ENCODE measurements around the gene JPT1.
A peak's percentile ranks its signal among the peaks of the same experiment; 100 is the strongest.

The JPT1 gene

GRCh38 chr17:75098861-75099260 is 55.5 kb downstream of the JPT1 start:
- TF ChIP-seq, protein P1, sequence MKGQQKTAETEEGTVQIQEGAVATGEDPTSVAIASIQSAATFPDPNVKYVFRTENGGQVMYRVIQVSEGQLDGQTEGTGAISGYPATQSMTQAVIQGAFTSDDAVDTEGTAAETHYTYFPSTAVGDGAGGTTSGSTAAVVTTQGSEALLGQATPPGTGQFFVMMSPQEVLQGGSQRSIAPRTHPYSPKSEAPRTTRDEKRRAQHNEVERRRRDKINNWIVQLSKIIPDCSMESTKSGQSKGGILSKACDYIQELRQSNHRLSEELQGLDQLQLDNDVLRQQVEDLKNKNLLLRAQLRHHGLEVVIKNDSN (IDR thresholded peaks at IDR 0.05), result no peak
- no peak for TF ChIP-seq EGR1 (IDR thresholded peaks at IDR 0.05)
- TF ChIP-seq TAF1 (IDR thresholded peaks at IDR 0.05; ENCODE audit: low read depth), result no peak
- no peak for TF ChIP-seq NFIC (IDR thresholded peaks at IDR 0.05)
- TF ChIP-seq TCF12 (IDR thresholded peaks at IDR 0.05; ENCODE audit: low read depth), result no peak
- TF ChIP-seq, protein P2, sequence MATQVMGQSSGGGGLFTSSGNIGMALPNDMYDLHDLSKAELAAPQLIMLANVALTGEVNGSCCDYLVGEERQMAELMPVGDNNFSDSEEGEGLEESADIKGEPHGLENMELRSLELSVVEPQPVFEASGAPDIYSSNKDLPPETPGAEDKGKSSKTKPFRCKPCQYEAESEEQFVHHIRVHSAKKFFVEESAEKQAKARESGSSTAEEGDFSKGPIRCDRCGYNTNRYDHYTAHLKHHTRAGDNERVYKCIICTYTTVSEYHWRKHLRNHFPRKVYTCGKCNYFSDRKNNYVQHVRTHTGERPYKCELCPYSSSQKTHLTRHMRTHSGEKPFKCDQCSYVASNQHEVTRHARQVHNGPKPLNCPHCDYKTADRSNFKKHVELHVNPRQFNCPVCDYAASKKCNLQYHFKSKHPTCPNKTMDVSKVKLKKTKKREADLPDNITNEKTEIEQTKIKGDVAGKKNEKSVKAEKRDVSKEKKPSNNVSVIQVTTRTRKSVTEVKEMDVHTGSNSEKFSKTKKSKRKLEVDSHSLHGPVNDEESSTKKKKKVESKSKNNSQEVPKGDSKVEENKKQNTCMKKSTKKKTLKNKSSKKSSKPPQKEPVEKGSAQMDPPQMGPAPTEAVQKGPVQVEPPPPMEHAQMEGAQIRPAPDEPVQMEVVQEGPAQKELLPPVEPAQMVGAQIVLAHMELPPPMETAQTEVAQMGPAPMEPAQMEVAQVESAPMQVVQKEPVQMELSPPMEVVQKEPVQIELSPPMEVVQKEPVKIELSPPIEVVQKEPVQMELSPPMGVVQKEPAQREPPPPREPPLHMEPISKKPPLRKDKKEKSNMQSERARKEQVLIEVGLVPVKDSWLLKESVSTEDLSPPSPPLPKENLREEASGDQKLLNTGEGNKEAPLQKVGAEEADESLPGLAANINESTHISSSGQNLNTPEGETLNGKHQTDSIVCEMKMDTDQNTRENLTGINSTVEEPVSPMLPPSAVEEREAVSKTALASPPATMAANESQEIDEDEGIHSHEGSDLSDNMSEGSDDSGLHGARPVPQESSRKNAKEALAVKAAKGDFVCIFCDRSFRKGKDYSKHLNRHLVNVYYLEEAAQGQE (IDR thresholded peaks at IDR 0.05; ENCODE audit: low read depth), result no peak
- TF ChIP-seq EP300 (IDR thresholded peaks at IDR 0.05; ENCODE audit: borderline replicate concordance), result no peak
- TF ChIP-seq ZBTB7A (IDR thresholded peaks at IDR 0.05; ENCODE audit: low read depth), result no peak
- no peak for TF ChIP-seq CEBPB (IDR thresholded peaks at IDR 0.05)
- no peak for TF ChIP-seq TEAD4 (IDR thresholded peaks at IDR 0.05)
- no peak for TF ChIP-seq MAX (IDR thresholded peaks at IDR 0.05)
- TF ChIP-seq RAD21 (IDR thresholded peaks at IDR 0.05; ENCODE audit: low read depth), result no peak
- no peak for TF ChIP-seq YY1 (IDR thresholded peaks at IDR 0.05; ENCODE audit: low read depth)
- TF ChIP-seq CREB1 (IDR thresholded peaks at IDR 0.05; ENCODE audit: low read depth), result no peak
- no peak for TF ChIP-seq FOXM1 (IDR thresholded peaks at IDR 0.05; ENCODE audit: borderline replicate concordance, low read depth)

GRCh38 chr17:75097865-75098264 is 56.4 kb downstream of the JPT1 start:
- TF ChIP-seq ZBTB7A (IDR thresholded peaks at IDR 0.05; ENCODE audit: low read depth) (no peak), CREB1 (IDR thresholded peaks at IDR 0.05; ENCODE audit: low read depth) (no peak), CEBPB (IDR thresholded peaks at IDR 0.05) (no peak), EP300 (IDR thresholded peaks at IDR 0.05; ENCODE audit: borderline replicate concordance) (no peak), YY1 (IDR thresholded peaks at IDR 0.05; ENCODE audit: low read depth) (no peak), TEAD4 (IDR thresholded peaks at IDR 0.05) (no peak), NFIC (IDR thresholded peaks at IDR 0.05) (no peak), TCF12 (IDR thresholded peaks at IDR 0.05; ENCODE audit: low read depth) (no peak), MAX (IDR thresholded peaks at IDR 0.05) (no peak)
- TF ChIP-seq, protein P1 (IDR thresholded peaks at IDR 0.05), result no peak
- TF ChIP-seq, protein P2 (IDR thresholded peaks at IDR 0.05; ENCODE audit: low read depth), result no peak

- TF ChIP-seq, protein P1 (IDR thresholded peaks at IDR 0.05), result peak; percentile 35
- TF ChIP-seq FOXM1 (IDR thresholded peaks at IDR 0.05; ENCODE audit: borderline replicate concordance, low read depth), result no peak; the same call in 1 of the 2 replicates
- peak; percentile 87 for TF ChIP-seq MAX (IDR thresholded peaks at IDR 0.05)
- TF ChIP-seq TEAD4 (IDR thresholded peaks at IDR 0.05), result peak; percentile 99
- 0 out of 2 replicates have a peak, but pooled peaks have one; percentile 23 for TF ChIP-seq EGR1 (IDR thresholded peaks at IDR 0.05)
- no peak for TF ChIP-seq YY1 (IDR thresholded peaks at IDR 0.05; ENCODE audit: low read depth)
- TF ChIP-seq ZBTB7A (IDR thresholded peaks at IDR 0.05; ENCODE audit: low read depth), result no peak
- peak; percentile 94 for TF ChIP-seq TCF12 (IDR thresholded peaks at IDR 0.05; ENCODE audit: low read depth)
- TF ChIP-seq CEBPB (IDR thresholded peaks at IDR 0.05), result peak; percentile 30; the same call in 1 of the 2 replicates
- TF ChIP-seq CREB1 (IDR thresholded peaks at IDR 0.05; ENCODE audit: low read depth), result no peak
- peak; percentile 58 for TF ChIP-seq RAD21 (IDR thresholded peaks at IDR 0.05; ENCODE audit: low read depth)
- TF ChIP-seq, protein P2 (IDR thresholded peaks at IDR 0.05; ENCODE audit: low read depth), result no peak
- peak; percentile 42; the same call in 1 of the 2 replicates for TF ChIP-seq TAF1 (IDR thresholded peaks at IDR 0.05; ENCODE audit: low read depth)
- TF ChIP-seq NFIC (IDR thresholded peaks at IDR 0.05), result peak; percentile 99
- TF ChIP-seq EP300 (IDR thresholded peaks at IDR 0.05; ENCODE audit: borderline replicate concordance), result peak; percentile 90
Observed at GRCh38 chr17:75096082-75096625, 58.2 kb downstream of the JPT1 start.

Data from Ishikawa (cell line).